ENCODE measurements around the gene RGPD8.

- TF ChIP-seq POLR2A (IDR thresholded peaks at IDR 0.05; ENCODE audit: low read depth, low read length), result no peak
- no peak for TF ChIP-seq JUNB (IDR thresholded peaks at IDR 0.05)
- TF ChIP-seq, protein P1, sequence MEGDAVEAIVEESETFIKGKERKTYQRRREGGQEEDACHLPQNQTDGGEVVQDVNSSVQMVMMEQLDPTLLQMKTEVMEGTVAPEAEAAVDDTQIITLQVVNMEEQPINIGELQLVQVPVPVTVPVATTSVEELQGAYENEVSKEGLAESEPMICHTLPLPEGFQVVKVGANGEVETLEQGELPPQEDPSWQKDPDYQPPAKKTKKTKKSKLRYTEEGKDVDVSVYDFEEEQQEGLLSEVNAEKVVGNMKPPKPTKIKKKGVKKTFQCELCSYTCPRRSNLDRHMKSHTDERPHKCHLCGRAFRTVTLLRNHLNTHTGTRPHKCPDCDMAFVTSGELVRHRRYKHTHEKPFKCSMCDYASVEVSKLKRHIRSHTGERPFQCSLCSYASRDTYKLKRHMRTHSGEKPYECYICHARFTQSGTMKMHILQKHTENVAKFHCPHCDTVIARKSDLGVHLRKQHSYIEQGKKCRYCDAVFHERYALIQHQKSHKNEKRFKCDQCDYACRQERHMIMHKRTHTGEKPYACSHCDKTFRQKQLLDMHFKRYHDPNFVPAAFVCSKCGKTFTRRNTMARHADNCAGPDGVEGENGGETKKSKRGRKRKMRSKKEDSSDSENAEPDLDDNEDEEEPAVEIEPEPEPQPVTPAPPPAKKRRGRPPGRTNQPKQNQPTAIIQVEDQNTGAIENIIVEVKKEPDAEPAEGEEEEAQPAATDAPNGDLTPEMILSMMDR (IDR thresholded peaks at IDR 0.05 in 2 of 3, conservative IDR thresholded peaks at IDR 0.05 in 1 of 3; ENCODE audit: control insufficient read depth in 2 of 3, extremely low read depth in 1 of 3, insufficient read depth in 1 of 3, low read depth in 3 of 3, low read length in 3 of 3), result no peak
- no peak for TF ChIP-seq TCF7 (IDR thresholded peaks at IDR 0.05; ENCODE audit: borderline replicate concordance)
- no peak for TF ChIP-seq IKZF1 (conservative IDR thresholded peaks at IDR 0.05)
- TF ChIP-seq RAD21 (IDR thresholded peaks at IDR 0.05; ENCODE audit: insufficient read depth, low read depth, low read length), result no peak
- TF ChIP-seq TCF3 (IDR thresholded peaks at IDR 0.05; ENCODE audit: borderline replicate concordance, insufficient read depth, low read depth, low read length), result no peak
- TF ChIP-seq NR2C1 (IDR thresholded peaks at IDR 0.05), result no peak
- TF ChIP-seq CBFB (IDR thresholded peaks at IDR 0.05; ENCODE audit: low read depth), result no peak
Observed at GRCh38 chr2:112321375-112322320, 111.8 kb downstream of the RGPD8 start.

Data from GM12878 (cell line).